ENCODE results near the gene DLX2. TPM values are rescaled to one million over a fixed set of nuclear protein-coding genes. Genes with fewer than 3 reads are reported as not detected.
A peak's percentile ranks its signal among the peaks of the same experiment; 100 is the strongest.

The DLX2 gene
- total and polyA plus RNA-seq, 2 of the 13 experiments (the other 11 are each of a cell fraction or from before 2014, with no cell fraction given), result 0.07 to 0.15 TPM

GRCh38 chr2:172052000-172052983 lies 50.4 kb downstream of the DLX2 start (continued):
- no peak for TF ChIP-seq ZNF577 (CRISPR knock-in tag; IDR thresholded peaks at IDR 0.05; ENCODE audit: borderline replicate concordance, low read depth)
- TF ChIP-seq SMAD9 (CRISPR knock-in tag; IDR thresholded peaks at IDR 0.05), result no peak
- TF ChIP-seq TFE3 (CRISPR knock-in tag; IDR thresholded peaks at IDR 0.05), result peak; percentile 66
- TF ChIP-seq ZNF782 (CRISPR knock-in tag; IDR thresholded peaks at IDR 0.05; ENCODE audit: borderline replicate concordance), result no peak
- TF ChIP-seq ZNF660 (CRISPR knock-in tag; IDR thresholded peaks at IDR 0.05; ENCODE audit: borderline replicate concordance, low read depth), result no peak
- TF ChIP-seq HDAC2 (CRISPR knock-in tag; IDR thresholded peaks at IDR 0.05), result peak; percentile 97
- TF ChIP-seq ZNF709 (CRISPR knock-in tag; IDR thresholded peaks at IDR 0.05), result no peak
- no peak for TF ChIP-seq HIVEP1 (CRISPR knock-in tag; IDR thresholded peaks at IDR 0.05)
- TF ChIP-seq PATZ1 (CRISPR knock-in tag; IDR thresholded peaks at IDR 0.05), result peak; percentile 74
- TF ChIP-seq ZFP90 (CRISPR knock-in tag; IDR thresholded peaks at IDR 0.05; ENCODE audit: borderline replicate concordance), result peak; percentile 40; the same call in 1 of the 2 replicates
- peak; percentile 88; the same call in 1 of the 2 replicates for TF ChIP-seq ZSCAN9 (CRISPR knock-in tag; IDR thresholded peaks at IDR 0.05; ENCODE audit: borderline replicate concordance)
- no peak for TF ChIP-seq PREB (CRISPR knock-in tag; IDR thresholded peaks at IDR 0.05)
- no peak for TF ChIP-seq ZBTB46 (CRISPR knock-in tag; IDR thresholded peaks at IDR 0.05; ENCODE audit: borderline replicate concordance)
- no peak for TF ChIP-seq SRSF9 (IDR thresholded peaks at IDR 0.05; ENCODE audit: borderline replicate concordance, insufficient read depth, low read depth, low read length, poor library complexity, severe bottlenecking)
- peak; percentile 80 for TF ChIP-seq REPIN1 (CRISPR knock-in tag; IDR thresholded peaks at IDR 0.05; ENCODE audit: borderline replicate concordance, low read depth)
- TF ChIP-seq ZNF605 (CRISPR knock-in tag; IDR thresholded peaks at IDR 0.05), result no peak
- no peak for TF ChIP-seq HOXA7 (CRISPR knock-in tag; IDR thresholded peaks at IDR 0.05)
- TF ChIP-seq ZNF329 (CRISPR knock-in tag; IDR thresholded peaks at IDR 0.05; ENCODE audit: low read depth), result no peak
- 0 out of 2 replicates have a peak, but pooled peaks have one; percentile 28 for TF ChIP-seq LRRFIP1 (CRISPR knock-in tag; conservative IDR thresholded peaks at IDR 0.05)
